IMR-90 (cell line): ENCODE measurements around the gene EFHD1. TPM values are rescaled to one million over a fixed set of nuclear protein-coding genes. Genes with fewer than 3 reads are reported as not detected.

Experiments used
- ATAC-seq: fragments of 200-7000 bp; cut with Tn5 transposase; 2 replicates; pipeline ENCODE4 v1.9.1; 2020; ENCODE audit warnings: low read depth, mild to moderate bottlenecking, moderate library complexity
- BruUV-seq: library from RNA; stranded (reverse); fragments of 400-500 nt; replicated peaks from 2 replicates; lab custom pipeline; 2021; lab: Mats Ljungman, UMichigan
- CTCF ChIA-PET: fragments of 300-600 bp; formaldehyde crosslinking; extraction: SDS; loops from one replicate; lab custom pipeline; 2021; ENCODE audit warnings: antibody characterized with exemption; lab: Yijun Ruan, JAX
- POLR2A ChIA-PET: fragments of 300-600 bp; sonication (Branson Sonifier 250); formaldehyde crosslinking; loops from one replicate; lab custom pipeline; 2022; ENCODE audit warnings: antibody characterized with exemption; ENCODE audit not compliant: unreplicated experiment; lab: Charles Lee
- DNase-seq: peaks from one replicate; pipeline ENCODE4 v3.0.0; 2013
- H2AFZ ChIP-seq: replicated peaks from 2 replicates; pipeline ENCODE3; 2013; ENCODE audit warnings: low read length, mild to moderate bottlenecking; ENCODE audit not compliant: poor library complexity
- H2AK5ac ChIP-seq: 2 replicates; pipeline ENCODE4 v1.6.1; 2013; ENCODE audit warnings: low read depth, low read length, inconsistent platforms
- H2AK9ac ChIP-seq: replicated peaks from 2 replicates; pipeline ENCODE3; 2013; ENCODE audit warnings: mild to moderate bottlenecking, low read depth, low read length, moderate library complexity; ENCODE audit not compliant: poor library complexity
- H2BK120ac ChIP-seq: 2 replicates; pipeline ENCODE4 v1.6.1; 2013; ENCODE audit warnings: low read depth, low read length, inconsistent platforms
- H2BK15ac ChIP-seq: 3 replicates; pipeline ENCODE4 v1.6.1; 2013; ENCODE audit warnings: low read depth, low read length, inconsistent platforms
- H2BK20ac ChIP-seq: 2 replicates; pipeline ENCODE4 v1.6.1; 2013; ENCODE audit warnings: low read depth, mild to moderate bottlenecking, inconsistent platforms, low read length, moderate library complexity
- H2BK5ac ChIP-seq: 2 replicates; pipeline ENCODE4 v1.6.1; 2013; ENCODE audit warnings: mild to moderate bottlenecking, low read depth, low read length, inconsistent platforms; ENCODE audit not compliant: poor library complexity, severe bottlenecking
- H3K14ac ChIP-seq: replicated peaks from 2 replicates; pipeline ENCODE4 v1.6.1; 2013; ENCODE audit warnings: low read depth, low read length, inconsistent platforms
- H3K18ac ChIP-seq: 2 replicates; pipeline ENCODE4 v1.6.1; 2013; ENCODE audit warnings: low read depth, low read length, control low read depth
- H3K23ac ChIP-seq: 2 replicates; pipeline ENCODE4 v1.6.1; 2013; ENCODE audit warnings: low read depth, low read length, inconsistent platforms
- H3K27ac ChIP-seq: 2 replicates; pipeline ENCODE4 v1.5.1; 2013; ENCODE audit warnings: mild to moderate bottlenecking, control low read depth, low read length; ENCODE audit not compliant: insufficient read depth
- H3K27me3 ChIP-seq: 2 replicates; pipeline ENCODE4 v1.6.1; 2013; ENCODE audit warnings: low read length; ENCODE audit not compliant: control insufficient read depth, insufficient read depth
- H3K36me3 ChIP-seq: 2 replicates; pipeline ENCODE4 v1.6.1; 2013; ENCODE audit warnings: low read length, mixed read lengths; ENCODE audit not compliant: control insufficient read depth, insufficient read depth
- H3K4ac ChIP-seq: 2 replicates; pipeline ENCODE4 v1.6.1; 2013; ENCODE audit warnings: low read depth, low read length, inconsistent platforms
- H3K4me1 ChIP-seq: 2 replicates; pipeline ENCODE4 v1.6.1; 2013; ENCODE audit warnings: low read length, mixed read lengths; ENCODE audit not compliant: control insufficient read depth, insufficient read depth
- H3K4me2 ChIP-seq: 2 replicates; pipeline ENCODE4 v1.6.1; 2013; ENCODE audit warnings: low read depth, mild to moderate bottlenecking, control low read depth, low read length, moderate library complexity
- H3K4me3 ChIP-seq: 2 replicates; pipeline ENCODE4 v1.5.1; 2013; ENCODE audit warnings: low read depth, mild to moderate bottlenecking, control low read depth, low read length, moderate library complexity; ENCODE audit not compliant: insufficient read depth
- H3K56ac ChIP-seq: 2 replicates; pipeline ENCODE4 v1.6.1; 2013; ENCODE audit warnings: low read length, inconsistent platforms; ENCODE audit not compliant: insufficient read depth; ENCODE audit errors: extremely low read depth
- H3K79me1 ChIP-seq, 2 experiments: 2 replicates each; pipeline ENCODE4 v1.6.1; 2013; ENCODE audit warnings: low read length in 2 of 2, inconsistent platforms in 1 of 2, low read depth in 1 of 2
- H3K9ac ChIP-seq: 2 replicates; pipeline ENCODE4 v1.6.1; 2013; ENCODE audit warnings: low read depth, low read length, control low read depth
- H3K9me1 ChIP-seq: 2 replicates; pipeline ENCODE4 v1.6.1; 2013; ENCODE audit warnings: low read length, inconsistent platforms; ENCODE audit not compliant: insufficient read depth
- H3K9me3 ChIP-seq: 2 replicates; pipeline ENCODE4 v1.6.1; 2013; ENCODE audit warnings: low read length; ENCODE audit not compliant: control insufficient read depth, insufficient read depth
- H4K20me1 ChIP-seq: 2 replicates; pipeline ENCODE4 v1.6.1; 2013; ENCODE audit warnings: low read length, inconsistent platforms; ENCODE audit not compliant: insufficient read depth
- H4K5ac ChIP-seq: 2 replicates; pipeline ENCODE4 v1.6.1; 2013; ENCODE audit warnings: mild to moderate bottlenecking, low read depth, low read length, control low read depth
- H4K8ac ChIP-seq, 2 experiments: 2 replicates each; pipeline ENCODE4 v1.6.1; 2013; ENCODE audit warnings: low read depth in 2 of 2, low read length in 2 of 2, control low read depth in 1 of 2, inconsistent platforms in 1 of 2
- H4K91ac ChIP-seq: 2 replicates; pipeline ENCODE4 v1.6.1; 2013; ENCODE audit warnings: low read depth, low read length, inconsistent platforms; ENCODE audit not compliant: insufficient read depth
- BHLHE40 ChIP-seq: fragments of 150-350 bp; IDR thresholded peaks from 2 replicates; pipeline ENCODE4 v1.6.1; 2016; ENCODE audit warnings: mild to moderate bottlenecking, low read depth, low read length
- CHD1 ChIP-seq: IDR thresholded peaks from 2 replicates; pipeline ENCODE4 v1.6.1; 2012; ENCODE audit warnings: low read depth, low read length, improper control_type of control experiment
- FOS ChIP-seq: fragments of 150-350 bp; IDR thresholded peaks from 2 replicates; pipeline ENCODE4 v1.6.1; 2016; ENCODE audit warnings: low read depth, low read length
- MAZ ChIP-seq: IDR thresholded peaks from 2 replicates; pipeline ENCODE4 v1.6.1; 2012; ENCODE audit warnings: low read depth, mild to moderate bottlenecking, low read length, improper control_type of control experiment, moderate library complexity, borderline replicate concordance
- POLR2A ChIP-seq: IDR thresholded peaks from 2 replicates; pipeline ENCODE4 v1.6.1; 2012; ENCODE audit warnings: mild to moderate bottlenecking, low read depth, low read length
- RAD21 ChIP-seq: IDR thresholded peaks from 2 replicates; pipeline ENCODE4 v1.6.1; 2012; ENCODE audit warnings: low read length, improper control_type of control experiment
- RCOR1 ChIP-seq: IDR thresholded peaks from 2 replicates; pipeline ENCODE4 v1.6.1; 2012; ENCODE audit warnings: mild to moderate bottlenecking, low read length, improper control_type of control experiment; ENCODE audit not compliant: insufficient replicate concordance
- RFX5 ChIP-seq: IDR thresholded peaks from 2 replicates; pipeline ENCODE4 v1.8.0; 2012; ENCODE audit warnings: low read depth, mild to moderate bottlenecking, low read length, moderate library complexity
- WGBS, 2 experiments: methylation state at CpG; one replicate each; pipeline versions ENCODE4 v1.1.5 to v1.1.7; 2013; ENCODE audit warnings: missing lambda C conversion rate in 2 of 2; ENCODE audit not compliant: insufficient read length in 1 of 2; ENCODE audit errors: extremely low coverage in 2 of 2; 5-methylcytosine and 5-hydroxymethylcytosine counted together
- dilution Hi-C: fragments of 300-500 bp; cut with HindIII; formaldehyde crosslinking; loops from one replicate; pipeline ENCODE4 v1.14.3; 2018; ENCODE audit warnings: low sequenced_read_pairs; ENCODE audit not compliant: unreplicated experiment
- in situ Hi-C: fragments of 300-500 bp; cut with MboI; formaldehyde crosslinking; loops from 3 replicates; pipeline ENCODE4 v1.14.3; 2019; ENCODE audit warnings: low sequenced_read_pairs, inconsistent platforms, mixed read lengths
- intact Hi-C: fragments of 100-400 bp; cut with micrococcal nuclease; formaldehyde crosslinking; loops from 2 replicates; pipeline ENCODE4 v1.10.0; 2022
- polyA plus RNA-seq, 3 experiments: library from polyadenylated mRNA; depleted of rRNA; stranded (reverse); fragments of >200 nt; gene quantifications; 2 replicates each; pipeline ENCODE4 v1.2.3, GENCODE V29; 2012; ENCODE audit warnings: low replicate concordance in 1 of 3
- total RNA-seq: library from RNA; depleted of rRNA; stranded (reverse); fragments of >200 nt; gene quantifications from 2 replicates; pipeline ENCODE4 v1.2.3, GENCODE V29; 2012

The EFHD1 gene
- total and polyA plus RNA-seq, 2 of the 4 experiments (the other 2 are of a cell fraction): 0.27 TPM; not detected in 1

GRCh38 chr2:232646726-232647125, 13.3 kb downstream of the EFHD1 start:
- H3K27me3 ChIP-seq: peaks cover 21% of the 10 kb centered on the region
- no peaks in the 10 kb centered on the region for H4K20me1 ChIP-seq
- no peak overlapping the region for H3K56ac ChIP-seq
- H2BK20ac ChIP-seq: no peak overlapping the region
- POLR2A ChIA-PET: no interaction called here
- no peak overlapping the region for H2BK120ac ChIP-seq
- H4K91ac ChIP-seq: no peak overlapping the region
- no peaks in the 10 kb centered on the region for H3K36me3 ChIP-seq
- CTCF ChIA-PET: no interaction called here
- no peak for DNase-seq
- BruUV-seq: no TSS peak
- H3K27ac ChIP-seq: no peak overlapping the region
- no peak overlapping the region for H3K4me3 ChIP-seq
- H3K4me1 ChIP-seq: no peaks in the 10 kb centered on the region
- no peak overlapping the region for H3K4ac ChIP-seq
- no peak overlapping the region for H2BK15ac ChIP-seq
- dilution Hi-C loops: no loop called here
- H3K23ac ChIP-seq: no peak overlapping the region
- no peaks in the 10 kb centered on the region for H3K79me1 ChIP-seq
- H2BK5ac ChIP-seq: no peak overlapping the region
- no peak overlapping the region for H2AFZ ChIP-seq
- H3K9ac ChIP-seq: no peak overlapping the region
- no peak overlapping the region for H4K8ac ChIP-seq
- no peak overlapping the region for H2AK9ac ChIP-seq
- in situ Hi-C loops: no loop called here
- no peak for TF ChIP-seq POLR2A
- TF ChIP-seq BHLHE40: no peak
- TF ChIP-seq FOS: no peak
- no peak for TF ChIP-seq RCOR1
- no peak for TF ChIP-seq CHD1
- TF ChIP-seq MAZ: no peak
- TF ChIP-seq RAD21: no peak
- TF ChIP-seq RFX5: no peak
- H4K5ac ChIP-seq: no peak overlapping the region
- H3K9me3 ChIP-seq: no peaks in the 10 kb centered on the region
- H3K9me1 ChIP-seq: no peaks in the 10 kb centered on the region
- intact Hi-C loops: no loop called here
- no peak overlapping the region for H3K4me2 ChIP-seq
- no peak overlapping the region for H3K18ac ChIP-seq
- no peak overlapping the region for H2AK5ac ChIP-seq
- H3K14ac ChIP-seq: no peak overlapping the region
- WGBS, 2 experiments: no CpG with 5 or more reads among the region's 6 CpGs
- no peak for ATAC-seq
